Activated naive CD8-positive, alpha-beta T cell treated with anti-CD3 and anti-CD28 coated beads, Interleukin-2, amount 50 U/mL, for 16 hours (primary cell): ENCODE data around the gene CFAP221.

ENCODE experiments used
- DNase-seq: peaks from one replicate; pipeline ENCODE4 v3.0.0-alpha.2; 2020; ENCODE audit warnings: low read depth, low spot score

The CFAP221 gene

DNA sequence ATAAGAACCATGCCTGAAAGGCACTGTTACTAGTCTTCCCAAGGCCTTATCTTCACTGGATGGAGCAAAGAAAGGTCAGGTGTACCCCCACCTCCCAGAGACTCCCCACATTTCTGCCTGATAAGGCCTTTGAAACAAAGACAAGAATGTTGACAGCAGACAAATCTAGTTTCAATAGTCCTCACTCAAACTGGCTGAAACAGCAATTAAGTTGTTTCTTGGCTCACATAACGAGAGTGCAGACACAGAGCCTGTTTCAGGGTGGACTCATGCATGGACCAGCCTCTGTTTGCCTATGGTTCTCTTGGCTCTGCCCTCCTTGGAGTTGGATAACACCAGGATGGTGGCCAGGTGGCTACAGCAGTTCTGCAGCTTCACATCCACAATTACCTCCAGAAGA is 7.5 kb upstream of the CFAP221 start:
- DNase-seq, result no peak

DNA sequence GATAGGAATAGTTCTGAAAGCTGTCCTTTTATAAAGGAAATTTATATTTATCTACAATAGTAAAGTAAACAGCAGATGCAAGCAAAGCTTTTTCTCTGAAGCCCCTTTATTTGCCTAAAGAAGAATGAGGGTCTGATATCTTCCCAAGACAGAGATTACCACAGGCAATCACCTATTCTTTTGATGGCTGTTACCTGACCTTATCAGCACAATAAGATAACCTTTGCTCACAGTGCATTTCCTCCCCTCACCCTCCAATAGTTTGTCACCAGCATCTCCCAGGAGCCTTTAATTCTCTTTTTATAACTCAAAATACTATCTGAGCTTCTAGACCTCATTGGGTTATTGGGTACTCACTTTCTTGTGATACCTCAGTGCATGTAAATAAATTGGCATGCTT is 6.5 kb upstream of the CFAP221 start:
- DNase-seq, result no peak

DNA sequence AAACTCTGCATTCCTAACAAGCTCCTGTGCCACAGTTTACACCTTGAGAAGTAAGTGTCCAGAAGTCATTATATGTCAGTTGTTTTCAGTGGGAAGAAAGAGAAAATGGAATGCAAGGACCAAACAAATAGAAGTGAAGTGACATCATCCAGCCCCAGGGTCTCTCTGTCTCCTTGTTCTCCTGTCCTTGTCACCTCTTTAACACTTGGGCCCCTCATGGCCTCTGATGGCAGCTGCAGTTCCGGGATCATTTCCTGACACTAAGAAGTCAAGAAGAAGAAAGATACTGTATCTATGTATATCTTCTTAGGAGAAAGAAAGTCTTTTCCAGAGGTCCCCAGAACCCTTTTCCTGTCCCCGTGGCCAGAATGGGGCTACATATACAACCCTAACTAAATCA is 2.8 kb upstream of the CFAP221 start:
- no peak for DNase-seq

DNA sequence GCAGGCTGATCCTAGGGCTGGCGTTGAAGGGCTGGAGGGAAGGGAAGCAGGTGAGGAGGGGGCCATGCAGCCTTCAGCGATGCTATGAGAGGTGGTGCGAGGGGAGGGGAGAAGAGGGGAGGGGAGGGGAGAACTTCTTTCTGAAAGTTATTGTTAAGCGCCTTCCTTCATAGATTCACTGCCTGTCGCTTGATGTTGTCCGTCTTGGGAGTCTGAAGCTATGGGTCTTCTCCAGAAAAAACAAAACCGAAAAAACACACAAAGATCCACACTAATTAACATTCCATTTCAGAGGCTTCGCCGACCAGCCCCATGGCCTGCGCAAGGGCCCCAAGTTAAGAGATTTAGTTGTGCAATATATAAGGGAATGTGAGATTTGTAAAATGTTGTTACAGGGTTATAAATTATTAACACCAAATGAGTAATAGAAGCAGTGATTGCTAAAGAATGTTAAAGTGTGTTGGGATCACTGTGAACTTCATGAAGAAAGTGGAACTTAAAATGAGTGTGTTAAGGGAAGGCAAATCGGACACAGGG is 758 bp downstream of the CFAP221 start:
- no peak for DNase-seq

DNA sequence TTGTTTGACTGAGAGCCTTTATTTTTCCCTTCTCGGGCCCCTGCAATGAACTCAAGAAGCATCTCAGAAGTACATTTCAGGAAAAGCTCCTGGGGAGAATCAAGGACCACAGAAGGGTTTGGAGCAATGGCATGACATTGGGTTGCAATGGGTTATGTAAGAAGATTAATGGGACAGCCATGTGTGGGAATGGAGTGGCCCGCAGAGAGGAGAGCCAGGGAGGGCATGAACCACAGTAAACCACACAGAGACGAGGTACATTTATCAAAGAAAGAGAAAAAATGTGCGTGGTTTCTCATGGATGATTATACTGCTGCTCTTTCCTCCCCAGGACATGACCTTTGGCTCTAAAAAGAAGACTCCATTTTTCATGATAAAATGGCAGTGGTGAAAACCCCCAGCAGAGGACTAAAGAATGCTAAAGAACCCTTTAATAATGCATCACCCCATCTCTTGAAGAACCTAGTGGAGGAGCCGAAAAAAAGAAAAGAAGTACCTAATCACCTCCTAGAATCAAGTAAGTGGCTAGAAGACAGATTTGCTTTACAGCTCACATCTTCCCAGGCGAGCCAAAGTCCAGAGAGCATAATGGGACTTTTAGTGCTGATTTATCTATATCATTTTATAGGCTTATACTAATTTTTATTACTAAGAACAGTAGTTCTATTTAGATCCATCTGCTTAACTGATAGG is 1.7 kb downstream of the CFAP221 start:
- no peak for DNase-seq

DNA sequence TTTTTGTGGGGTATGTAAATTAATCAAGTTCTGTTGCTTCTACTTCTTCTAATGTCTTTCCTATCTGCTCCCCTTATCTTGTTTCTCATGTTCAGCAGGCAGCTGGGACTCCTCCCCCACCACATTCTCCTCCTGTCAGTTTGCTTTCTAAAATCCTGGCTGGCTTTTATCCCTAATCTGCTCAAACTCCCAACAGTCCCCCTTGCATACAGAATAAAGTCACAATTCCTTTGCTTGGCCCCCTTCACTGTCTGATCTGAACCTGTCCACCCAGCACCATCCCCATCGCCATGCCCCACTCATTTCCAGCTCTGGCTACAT is 2.2 kb downstream of the CFAP221 start:
- DNase-seq, result no peak

DNA sequence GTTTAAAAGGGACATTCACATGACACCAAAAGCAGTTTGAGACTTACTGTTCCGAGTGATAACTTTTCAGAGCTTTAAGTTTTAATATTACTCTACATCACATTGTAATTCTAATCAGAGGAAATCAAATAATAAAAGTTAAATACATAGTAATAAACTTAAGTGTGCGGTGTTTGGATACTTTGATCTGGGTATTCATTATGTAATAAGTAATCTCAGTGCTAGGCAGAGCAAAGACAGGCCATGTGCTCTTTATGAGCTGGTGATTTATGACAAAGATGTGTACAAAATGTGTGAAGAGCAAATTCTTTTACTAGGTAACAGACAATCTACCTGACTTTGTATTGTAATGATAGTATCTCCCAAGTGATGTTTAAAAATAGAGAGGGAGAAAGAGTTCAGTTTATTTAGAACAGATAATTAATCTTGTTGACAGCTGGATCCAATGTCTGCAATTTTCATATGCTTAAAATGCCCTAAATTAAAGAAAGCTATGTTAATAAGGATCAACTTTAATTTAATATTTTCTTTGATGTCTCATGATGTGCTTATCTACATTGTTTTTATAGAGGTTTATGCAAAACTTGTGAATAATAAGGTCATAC is 4.4 kb downstream of the CFAP221 start:
- DNase-seq, result no peak

DNA sequence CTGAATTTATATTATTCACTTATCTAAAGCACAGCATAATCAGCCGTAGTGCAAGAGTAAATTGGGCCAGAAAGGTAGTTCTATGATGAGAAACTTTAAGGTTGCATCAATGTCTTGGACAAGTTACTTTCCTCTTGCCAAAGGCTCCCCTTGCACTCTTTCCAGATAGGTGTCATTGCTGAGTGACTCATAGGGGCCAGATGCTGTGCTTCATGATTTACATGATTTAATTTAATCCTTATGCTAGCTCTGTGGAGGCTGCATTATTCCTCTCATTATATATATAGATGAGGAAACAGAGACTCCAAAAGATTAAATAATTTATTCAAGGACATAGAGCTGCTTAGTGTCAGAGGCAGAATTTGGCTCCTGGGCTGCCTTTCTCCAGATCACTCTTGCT is 5.0 kb downstream of the CFAP221 start:
- DNase-seq, result no peak

DNA sequence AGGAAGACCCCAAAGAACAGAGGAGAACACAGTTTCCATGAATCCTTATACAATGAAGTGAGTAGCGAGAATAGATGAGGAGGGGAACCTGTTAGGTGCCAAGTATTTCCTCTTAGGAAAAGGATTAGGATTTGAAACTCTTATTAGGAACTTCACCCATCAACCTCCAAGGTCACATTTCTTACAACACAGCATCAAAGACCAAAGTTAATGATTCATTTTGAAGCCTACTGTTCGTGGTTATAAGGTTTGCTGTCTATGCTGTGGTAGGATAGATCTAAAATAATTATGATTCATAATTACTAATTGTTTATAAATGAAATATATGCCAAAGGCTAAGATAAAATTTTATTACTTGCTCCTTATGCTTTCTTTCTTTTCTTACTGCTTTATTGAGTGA is 6.1 kb downstream of the CFAP221 start:
- DNase-seq, result no peak

DNA sequence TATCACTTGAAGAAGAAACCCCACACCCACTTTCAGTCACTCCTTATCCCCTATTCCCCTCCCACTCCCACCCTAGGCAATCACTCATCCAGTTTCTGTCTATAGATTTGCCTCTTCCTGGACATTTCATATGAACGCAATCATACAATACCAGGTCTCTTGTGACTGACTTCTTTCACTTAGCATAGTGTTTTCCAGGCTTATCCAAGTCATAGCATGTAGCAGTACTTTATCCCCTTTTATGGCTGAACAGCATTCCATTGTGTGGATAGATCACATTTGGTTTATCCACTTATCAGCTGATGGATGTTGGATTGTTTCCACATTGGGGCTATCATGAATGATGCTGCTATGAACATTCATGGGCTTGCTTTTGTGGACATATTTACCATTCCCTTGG is 6.6 kb downstream of the CFAP221 start:
- DNase-seq, result no peak

DNA sequence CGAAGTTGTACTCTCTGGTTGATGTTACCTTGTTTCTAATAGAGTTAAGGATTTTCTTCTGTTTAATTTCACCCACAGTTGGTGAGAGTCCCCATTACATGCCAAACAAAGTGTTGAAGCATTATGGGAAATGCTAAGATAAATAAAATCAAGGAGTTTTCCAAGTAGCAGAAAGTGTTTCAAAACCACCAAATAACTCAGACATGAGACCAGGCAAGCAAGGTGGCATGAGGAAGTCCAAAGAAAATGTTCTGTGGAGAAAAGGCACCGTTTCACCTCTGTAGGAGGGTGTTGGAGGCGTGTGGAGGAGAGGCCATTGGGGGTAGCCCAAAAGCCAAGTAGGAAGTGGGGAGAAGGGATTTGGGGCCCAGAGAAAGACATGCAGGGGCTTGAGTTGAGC is 8.7 kb downstream of the CFAP221 start:
- DNase-seq, result no peak

DNA sequence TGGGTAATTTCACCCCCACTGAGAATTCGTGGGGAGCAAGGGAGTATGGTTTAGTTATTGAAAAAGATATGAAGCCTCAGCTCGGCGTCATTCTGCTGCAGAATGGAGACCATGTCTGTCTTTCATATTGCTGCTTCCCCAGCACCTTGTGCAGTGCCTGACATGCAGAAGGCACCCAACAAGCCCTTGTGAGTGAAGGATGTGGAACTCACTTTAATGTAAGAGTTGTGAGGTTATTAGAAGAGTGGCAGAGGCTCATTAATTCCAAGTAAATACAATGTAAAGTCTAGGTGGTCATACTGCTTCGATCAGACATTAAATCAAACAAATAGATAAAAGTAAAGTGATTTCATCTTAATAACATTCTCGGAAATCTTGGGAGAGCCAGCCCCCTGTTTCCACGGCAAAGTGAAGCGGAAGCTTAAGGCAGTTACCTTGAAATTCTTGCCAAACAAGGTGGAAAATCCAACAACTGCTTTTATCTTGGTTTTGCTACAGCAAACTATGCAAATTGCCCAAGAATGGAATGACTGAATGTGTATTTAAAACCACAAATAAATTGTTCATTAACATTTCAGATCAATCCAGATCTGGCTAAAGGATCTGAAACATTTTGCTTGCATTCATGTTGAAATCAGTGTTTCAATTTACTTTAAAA is 9.6 kb downstream of the CFAP221 start:
- DNase-seq, result no peak

DNA sequence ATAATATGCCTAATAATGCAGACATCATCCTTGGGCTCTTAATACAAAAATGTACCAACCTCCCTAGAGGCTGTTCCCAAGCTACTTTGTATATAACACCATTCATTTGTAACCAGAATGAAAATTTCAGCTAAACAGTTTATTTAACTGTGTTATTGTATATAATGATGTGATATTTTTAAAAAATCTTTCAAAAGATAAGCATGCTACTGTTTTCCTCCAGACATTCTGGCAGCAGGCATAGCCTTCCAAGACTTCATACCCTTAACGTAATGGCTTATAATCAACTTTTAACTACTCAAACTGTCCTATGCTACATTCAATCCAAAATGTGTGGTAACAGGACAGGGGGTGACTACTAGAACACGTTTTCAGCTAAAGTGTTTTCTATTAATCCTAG is 21.2 kb downstream of the CFAP221 start:
- DNase-seq, result no peak

DNA sequence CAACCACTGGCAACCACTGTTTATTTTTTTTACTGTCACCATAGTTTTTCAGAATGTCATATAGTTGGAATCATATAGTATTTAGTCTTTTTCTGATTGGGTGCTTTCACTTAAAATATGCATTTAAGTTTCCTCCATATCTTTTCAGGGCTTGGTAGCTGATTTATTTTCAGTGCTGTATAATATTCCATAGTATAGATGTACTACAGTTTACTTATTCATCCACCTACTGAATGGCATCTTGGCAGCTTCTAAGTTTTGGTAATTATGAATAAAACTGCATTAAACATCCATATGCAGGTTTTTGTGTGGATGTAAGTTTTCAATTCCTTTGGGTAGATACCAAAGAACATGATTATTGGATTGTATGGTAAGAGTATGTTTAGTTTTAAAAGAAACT is 23.0 kb downstream of the CFAP221 start:
- DNase-seq, result no peak

DNA sequence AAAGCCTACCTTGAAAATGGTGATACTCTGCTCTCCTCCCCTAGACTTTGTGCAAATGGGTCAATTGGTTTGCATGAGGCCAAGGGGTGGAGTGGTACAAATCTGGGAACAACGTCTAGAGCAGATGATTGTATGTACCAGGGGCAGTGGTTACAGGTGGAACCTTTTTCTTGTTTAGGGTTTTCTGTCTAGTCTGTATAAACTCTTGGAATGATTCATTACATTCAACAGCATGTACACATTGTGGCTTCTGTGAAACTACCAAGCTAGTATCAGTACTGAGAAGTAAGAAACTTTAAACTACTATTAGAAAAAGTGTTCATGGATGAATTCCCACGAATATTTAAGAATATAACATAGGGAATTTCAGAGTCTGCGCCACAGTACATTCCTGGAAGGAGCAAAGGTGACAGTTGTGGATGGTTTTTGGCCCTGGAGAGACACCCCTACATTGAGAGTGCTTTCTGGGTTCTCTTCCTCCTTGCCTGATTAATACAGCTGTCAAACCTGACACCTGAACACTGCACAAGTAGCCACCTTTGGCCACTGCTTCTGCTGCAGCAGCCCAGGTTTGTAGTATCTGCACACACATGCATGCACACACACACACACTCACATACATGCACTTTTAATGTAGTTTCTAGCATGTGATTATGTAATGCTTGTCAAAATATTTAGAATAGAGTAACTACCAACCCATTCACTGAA is 30.0 kb downstream of the CFAP221 start:
- DNase-seq, result no peak

DNA sequence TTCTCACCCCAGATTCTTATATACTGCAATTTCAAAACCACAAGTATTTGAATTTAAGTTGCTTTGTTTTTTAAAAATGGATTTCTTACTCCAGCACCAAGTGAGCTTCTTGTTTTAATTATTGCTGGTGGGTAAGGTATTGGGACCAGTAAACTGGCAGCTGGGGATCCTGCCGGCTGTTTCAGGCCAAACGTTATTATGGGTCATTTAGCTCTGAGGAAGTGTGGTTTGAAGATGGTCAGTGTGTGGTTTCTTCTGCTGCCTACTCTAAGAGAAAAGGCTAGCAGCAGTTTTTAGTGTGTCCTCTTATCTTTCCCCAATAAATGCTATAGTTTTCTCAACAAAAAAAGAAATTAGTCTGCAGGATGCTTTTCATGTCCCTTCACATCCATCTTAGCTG is 30.6 kb downstream of the CFAP221 start:
- DNase-seq, result no peak

DNA sequence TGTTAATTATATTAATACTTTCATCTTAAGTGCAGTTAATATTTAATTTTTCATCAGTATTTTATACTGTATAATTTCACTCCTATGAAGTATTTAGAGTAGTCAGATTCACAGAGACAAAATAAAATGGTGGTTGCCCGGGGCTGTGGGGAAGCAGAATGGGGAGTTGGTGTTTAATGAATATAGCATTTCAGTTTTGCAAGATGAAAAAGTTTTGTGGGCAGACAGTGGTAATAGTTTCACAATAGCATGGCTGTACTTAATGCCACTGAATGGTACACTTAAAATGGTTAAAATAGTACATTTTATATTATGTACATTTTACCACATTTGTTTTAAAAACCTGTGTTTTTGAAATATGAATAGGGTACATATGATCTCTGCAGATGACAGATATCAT is 31.2 kb downstream of the CFAP221 start:
- DNase-seq, result no peak

DNA sequence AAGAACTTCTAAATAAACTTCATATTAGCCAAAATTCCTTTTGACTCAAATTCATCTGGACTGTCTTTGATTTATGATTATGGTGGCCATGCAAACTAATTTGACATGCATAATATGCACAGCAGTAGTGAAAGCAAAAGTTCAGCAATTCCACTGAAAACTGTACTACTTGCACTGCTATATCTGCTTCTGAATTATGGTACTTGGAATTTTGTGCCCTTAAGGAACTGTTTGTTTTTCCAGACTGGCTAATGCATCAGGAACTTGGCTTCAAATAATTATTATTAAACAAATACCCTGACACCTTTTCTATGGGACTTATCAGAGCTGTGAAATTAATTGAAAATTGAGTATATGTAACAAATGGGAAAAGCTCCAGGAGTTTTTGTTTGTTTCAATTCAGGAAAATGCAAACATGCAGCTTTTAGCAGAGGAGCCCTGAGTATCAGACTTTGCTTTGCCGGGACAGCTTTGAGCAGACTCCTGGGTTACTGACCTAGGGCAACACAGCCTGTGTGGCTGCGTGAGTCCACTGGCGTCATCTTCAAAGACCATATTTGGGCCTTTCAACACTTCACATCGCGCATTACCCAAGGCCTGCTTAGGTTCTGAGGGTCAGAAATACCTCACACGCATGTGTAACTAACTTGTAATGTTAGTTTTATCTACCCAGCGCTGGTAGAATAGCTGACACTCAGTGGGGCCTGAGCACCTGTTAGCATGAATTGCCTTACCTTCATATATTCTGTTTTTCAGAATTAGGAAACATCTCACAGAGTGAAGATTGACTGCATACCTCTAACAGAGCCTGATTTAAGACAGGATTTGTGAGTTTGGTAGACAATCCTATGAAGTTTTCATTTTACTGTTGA is 35.4 kb downstream of the CFAP221 start:
- no peak for DNase-seq

DNA sequence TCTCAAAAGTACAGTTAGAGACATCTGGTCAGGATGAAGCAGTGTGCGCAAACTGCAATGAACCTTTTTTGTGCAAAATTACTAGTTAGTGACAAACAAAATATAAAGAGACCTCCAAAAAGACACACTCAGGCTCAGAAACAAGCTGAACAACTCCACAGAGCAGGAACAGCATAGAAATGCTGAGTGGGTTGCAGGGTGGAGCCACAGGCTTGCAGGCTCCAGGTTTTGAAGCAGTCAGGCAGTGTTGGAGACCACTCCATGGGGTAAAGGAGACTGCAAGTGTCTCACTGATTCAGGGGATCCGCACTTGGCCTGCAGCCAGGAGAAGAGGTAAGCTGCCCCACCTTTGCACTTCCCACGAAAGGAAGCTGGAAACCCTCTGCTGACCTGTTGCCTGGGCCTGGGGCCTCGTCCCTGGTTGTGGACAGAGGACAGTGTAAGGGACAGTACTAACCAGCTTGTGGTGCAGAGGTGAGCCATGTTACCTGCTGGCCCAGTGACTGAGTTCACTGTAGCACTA is 36.4 kb downstream of the CFAP221 start:
- no peak for DNase-seq

DNA sequence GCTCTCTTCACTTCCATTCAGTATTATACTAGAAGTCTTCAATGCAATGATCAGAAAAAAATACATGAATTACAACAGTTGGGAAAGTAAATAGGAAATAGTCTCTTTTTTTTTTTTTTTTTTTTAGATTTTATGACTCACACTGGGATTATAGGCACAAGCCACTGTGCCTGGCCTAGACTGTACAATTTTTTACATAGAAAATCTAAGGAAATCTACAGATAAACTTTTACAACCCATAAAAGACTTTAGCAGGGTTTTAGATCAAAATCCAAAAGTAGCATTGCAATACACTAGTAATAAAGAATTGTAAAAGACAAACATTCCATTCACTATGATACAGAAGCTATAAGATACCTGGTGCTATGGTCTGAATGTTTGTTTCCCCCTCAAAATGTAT is 39.0 kb downstream of the CFAP221 start:
- no peak for DNase-seq

DNA sequence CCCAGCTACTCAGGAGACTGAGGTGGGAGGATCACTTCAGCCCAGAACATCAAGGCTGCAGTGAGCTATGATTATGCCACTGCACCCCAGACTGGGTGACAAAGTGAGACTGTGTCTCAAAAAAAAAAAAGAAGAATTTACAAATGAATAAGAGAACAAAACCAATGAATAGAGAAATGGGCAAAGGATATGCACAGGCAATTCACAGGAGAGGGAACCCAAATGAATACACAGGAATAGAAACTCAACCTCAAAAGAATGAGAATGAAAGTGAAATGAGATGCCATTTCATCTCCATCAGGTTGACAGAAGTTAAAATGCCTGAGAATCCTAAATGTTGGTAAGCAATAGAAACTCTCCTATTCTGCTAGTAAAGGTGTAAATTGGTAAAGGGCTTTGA is 40.2 kb downstream of the CFAP221 start:
- no peak for DNase-seq
